GM21825 (cell line): ENCODE measurements around the gene C5.
A peak's percentile ranks its signal among the peaks of the same experiment; 100 is the strongest.

ENCODE experiments used
- ATAC-seq: cut with Tn5 transposase; IDR thresholded peaks from one replicate; pipeline ENCODE4 v1.9.1; 2021; ENCODE audit warnings: mild to moderate bottlenecking, moderate library complexity; ENCODE audit not compliant: unreplicated experiment

Gene C5

DNA sequence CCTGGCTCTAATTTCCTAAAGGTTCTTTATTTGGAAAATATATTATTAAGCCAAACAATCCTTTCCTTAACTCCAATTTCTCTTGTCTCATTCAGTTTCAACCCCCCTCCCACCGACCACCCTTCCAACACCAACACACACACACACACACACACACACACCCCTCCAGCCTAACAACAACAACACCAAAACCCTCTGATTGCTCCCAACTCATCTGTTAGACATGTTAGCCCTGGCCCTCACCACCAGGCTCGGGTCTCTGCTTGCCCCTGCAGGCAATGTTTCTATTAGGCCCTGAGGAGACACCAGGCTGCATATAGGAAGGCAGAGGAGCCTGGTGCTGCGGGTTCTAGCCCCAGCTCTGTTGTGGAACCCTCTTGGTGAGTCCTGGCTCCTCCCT lies 105.1 kb downstream of the C5 start:
- no peak for ATAC-seq

DNA sequence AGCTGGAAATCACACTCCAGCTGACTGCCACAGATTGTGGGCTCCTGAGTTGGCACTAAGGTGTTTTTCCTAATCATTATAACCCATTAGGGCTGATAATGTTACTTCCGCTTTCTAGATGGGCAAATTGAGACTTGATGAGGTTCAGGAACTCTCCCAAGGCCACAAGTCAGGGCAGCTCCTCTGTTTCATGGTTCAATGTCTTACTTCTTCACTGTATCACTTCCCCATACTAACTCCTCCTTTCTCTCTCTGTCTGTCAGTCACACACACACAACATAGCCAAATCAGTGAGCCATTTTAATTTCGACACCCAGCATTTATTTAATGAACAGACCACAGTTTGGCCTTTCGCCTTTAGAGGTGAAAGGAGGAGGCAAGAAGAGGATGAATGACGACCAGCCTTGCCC lies 105.6 kb downstream of the C5 start:
- ATAC-seq, result peak; percentile 97

DNA sequence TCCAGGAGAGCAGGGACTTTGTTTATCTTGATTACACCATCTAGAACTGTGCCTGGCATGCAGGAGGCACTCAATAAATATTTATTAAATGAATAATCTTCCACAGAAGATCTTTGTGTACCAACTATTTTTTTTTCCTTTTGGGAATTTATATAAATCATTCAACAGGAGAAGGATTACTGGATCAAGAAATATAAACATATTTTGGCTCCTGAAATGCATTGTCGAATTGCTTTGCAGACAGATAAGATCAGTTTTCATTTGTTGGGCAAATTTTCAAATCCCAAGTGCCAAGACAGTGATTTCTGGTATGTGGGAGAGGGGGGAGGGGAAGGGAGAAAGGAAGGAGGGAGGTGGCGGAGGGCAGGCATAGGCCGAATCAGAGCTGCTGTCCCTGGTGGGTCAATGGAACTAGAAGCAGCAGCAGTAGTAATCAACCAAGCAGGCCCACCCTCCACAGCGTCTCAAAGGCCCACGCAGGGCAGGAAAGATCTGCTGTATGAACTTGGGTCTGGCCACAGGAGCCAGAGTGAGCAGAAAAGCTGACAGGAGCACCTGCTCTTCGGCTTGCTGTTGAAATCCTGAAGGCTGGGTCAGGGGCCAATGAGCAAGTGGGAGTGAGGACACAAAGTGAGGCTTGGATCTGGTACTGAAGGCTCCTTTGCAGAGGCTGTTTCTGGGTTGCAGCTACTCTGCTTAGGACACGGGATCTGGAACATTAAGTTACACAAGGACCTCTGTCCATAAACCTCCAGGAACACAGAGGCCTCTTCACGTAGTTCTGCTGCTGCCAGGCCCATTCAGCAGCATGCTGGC lies 107.7 kb downstream of the C5 start:
- no peak for ATAC-seq

DNA sequence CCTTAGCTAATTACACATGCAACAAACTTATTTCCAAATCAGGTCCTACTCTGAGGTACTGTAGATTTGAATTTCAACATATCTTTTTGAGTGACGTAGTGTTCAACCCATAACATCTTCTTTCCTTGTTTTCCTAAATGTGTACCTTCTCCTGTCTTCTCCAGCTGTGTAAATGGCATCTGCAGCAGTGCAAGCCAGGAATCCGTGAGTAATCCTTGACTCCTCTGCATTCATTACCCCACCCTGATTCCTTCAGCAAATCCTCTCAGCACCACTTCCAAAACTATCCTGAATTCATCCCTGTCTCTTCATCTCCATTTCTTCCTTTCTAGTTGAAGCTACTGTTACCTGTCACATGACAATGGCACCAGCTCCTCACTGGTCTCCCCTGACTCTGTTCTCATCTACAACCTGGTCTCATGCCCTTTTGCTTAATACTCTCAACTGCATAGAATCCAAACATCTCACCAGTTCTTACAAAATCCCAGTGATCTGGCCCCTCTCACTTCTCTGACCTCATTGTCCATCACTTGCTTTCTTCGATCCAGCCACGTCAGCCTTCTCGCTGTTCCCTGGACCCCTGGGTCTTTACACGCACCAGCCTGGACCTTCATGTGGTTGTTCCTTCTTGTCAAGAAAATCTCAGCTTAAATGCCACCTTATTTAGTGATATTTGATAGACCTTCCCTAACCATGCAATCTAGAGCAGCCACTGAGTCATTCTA lies 108.9 kb downstream of the C5 start:
- no peak for ATAC-seq

DNA sequence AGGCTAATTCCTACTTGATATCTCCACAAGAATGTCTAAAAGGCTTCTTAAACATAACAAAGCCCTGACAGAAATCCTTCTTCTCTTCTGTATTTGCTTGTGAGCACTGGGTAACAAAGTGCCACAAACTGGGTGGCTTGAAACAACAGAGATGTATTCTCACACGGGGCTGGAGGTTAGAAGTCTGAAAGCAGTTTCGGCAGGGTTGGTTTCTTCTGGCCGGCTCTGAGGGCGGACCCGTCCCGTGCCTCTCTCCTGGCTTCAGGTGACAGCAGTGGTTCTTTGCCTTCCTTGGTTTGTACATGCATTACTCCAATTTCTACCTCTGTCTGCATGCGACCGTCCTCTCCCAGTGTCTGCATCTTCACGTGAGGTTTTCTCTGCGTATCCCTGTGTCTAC lies 109.5 kb downstream of the C5 start:
- ATAC-seq, result no peak

DNA sequence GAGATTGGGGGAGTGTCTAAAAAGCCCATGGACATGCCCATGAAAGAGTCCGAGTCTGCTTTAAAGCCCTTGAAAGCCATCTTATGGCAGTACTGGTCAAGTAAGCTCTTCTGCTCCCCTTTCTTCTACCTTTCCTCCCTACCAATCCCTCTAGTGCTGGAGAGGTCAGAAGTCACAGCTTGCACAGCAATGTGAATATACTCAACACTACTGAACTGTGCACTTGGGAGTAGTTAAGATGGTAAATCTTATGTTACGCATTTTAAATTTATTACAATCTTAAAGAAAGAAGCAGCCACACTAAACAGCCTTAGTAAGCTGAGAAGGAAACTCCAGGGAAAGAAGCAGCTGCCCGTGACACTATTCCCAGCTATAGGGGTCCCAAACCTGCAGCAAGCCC lies 111.2 kb downstream of the C5 start:
- no peak for ATAC-seq

DNA sequence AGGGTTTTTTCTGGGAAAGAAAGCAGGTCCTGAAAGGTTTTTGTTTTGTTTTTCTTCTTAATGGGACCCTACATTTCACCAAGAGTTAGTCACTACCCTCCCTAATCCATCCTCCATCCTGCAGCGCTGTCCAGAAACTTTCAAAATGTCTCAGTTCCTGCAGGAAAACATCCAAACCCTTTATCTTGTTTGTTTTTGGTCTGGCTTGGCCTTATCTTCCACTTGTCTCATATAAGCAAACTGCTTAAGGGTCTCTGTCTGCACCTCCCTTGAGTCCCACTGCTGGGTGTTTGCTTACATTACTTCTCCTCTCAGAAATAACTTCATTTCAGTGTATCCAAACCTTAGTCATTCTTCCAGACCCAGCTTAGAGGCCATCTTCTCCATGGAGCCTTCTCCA lies 112.5 kb downstream of the C5 start:
- no peak for ATAC-seq

DNA sequence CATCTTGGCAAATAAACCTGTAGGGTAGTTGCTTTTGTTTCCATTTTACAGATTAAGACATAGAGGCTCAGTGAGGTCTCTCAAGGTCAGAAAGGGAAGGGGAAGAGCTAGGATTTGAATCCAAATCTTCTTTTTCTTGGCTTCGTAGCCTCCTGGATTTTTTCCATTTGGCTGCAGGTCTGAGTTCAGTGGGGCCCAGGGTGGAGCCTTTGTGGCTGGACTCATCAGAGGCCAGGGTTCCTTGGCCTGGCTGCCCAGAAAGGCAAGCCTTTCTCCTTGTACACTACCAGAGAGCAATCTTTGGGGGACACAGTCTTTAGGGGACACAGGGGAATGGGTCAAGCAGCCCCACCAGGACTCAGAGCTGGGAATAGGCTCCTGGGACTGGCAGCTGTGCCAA lies 112.9 kb downstream of the C5 start:
- no peak for ATAC-seq

DNA sequence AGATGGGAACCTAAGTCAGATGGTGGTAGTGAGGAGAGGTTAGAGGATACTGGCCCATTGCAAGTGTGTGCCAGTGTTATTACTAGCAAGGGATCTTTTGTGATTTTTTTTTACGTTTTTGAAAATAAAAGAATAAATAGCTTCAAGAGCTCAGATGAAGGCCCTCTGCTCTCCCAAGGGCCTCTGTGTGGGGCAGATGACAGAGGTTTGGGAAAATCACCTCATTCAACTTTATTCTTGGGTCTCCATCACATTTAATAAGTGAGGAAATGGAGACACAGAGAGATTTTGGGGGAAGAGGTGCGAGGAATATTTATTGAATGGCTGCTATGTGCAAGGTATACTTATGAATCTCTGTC lies 113.3 kb downstream of the C5 start:
- no peak for ATAC-seq

DNA sequence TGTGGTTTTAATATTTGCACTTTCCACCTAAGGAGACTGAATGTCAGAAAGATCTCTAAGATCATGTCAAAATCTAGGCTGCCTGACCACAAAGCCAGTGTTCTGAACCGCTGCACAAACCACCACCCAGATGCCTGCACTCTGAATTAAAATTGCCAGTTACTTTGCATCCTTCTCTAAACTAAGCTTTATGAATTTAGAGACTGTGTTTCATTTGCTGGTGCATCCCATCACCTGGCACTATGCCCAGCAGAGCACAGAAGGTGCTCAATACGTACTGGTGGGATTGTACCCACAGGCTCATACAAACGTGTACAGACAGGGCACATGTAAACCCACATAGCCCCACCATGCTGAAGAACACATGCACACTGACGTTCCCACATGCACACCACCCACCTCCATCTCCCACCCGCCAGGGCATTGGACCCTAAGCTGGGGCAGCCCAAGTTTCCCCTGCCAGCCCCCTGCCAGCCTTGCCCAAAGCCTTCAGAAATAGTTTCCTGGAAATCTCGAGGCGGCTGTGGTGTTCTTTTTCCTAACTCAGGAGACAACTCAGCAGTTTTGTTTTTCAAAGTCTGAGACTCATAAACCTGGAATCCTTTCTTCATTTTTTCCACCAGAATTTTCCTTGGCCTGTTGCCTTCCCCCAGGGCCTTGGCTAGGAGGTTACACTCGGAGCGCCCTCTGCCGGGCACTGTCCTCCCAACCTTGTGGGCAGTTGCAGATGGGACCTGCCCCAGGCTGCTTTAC lies 113.9 kb downstream of the C5 start:
- no peak for ATAC-seq

DNA sequence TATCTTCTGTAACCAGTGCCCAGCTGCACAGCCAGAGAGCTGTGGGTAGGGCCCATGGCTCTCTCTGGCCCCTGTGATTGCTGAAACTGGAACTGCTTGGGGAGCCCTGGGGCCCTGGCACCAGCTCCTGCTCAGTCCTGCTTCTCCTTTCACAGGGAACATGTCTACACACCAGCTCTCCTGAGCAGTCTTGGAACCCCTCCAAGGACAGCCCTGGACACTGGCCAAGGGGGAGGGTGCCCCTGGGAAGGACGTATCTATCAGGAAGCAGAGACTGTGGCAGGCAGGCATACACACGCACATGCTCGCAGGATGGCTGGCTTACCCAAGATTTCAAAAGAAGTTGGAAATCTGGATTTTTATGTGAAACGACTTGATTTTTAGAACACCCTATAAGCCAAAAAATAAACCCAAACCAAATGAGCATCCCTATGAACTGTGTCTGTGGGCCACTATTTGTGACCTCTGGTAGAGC lies 114.7 kb downstream of the C5 start:
- ATAC-seq, result no peak

DNA sequence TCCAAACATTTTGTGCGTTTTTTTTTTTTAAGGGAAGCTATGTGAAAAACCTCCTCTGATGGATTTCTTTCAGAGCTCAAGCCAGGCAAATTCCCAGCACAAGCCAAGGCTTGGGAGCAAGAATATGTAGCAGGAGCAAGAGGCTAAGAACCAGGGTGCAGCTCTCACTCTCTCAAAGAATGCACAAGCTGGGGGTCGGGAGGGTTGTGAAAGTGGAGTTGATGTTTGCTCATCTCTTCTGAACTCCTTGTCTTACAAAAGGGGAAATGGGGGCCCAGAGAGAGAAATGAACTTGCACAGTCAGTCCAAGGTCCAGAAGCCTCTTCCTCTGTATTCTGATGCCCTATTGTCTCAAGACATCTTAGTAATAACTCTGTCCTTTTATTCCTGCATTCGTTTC lies 115.8 kb downstream of the C5 start:
- no peak for ATAC-seq

DNA sequence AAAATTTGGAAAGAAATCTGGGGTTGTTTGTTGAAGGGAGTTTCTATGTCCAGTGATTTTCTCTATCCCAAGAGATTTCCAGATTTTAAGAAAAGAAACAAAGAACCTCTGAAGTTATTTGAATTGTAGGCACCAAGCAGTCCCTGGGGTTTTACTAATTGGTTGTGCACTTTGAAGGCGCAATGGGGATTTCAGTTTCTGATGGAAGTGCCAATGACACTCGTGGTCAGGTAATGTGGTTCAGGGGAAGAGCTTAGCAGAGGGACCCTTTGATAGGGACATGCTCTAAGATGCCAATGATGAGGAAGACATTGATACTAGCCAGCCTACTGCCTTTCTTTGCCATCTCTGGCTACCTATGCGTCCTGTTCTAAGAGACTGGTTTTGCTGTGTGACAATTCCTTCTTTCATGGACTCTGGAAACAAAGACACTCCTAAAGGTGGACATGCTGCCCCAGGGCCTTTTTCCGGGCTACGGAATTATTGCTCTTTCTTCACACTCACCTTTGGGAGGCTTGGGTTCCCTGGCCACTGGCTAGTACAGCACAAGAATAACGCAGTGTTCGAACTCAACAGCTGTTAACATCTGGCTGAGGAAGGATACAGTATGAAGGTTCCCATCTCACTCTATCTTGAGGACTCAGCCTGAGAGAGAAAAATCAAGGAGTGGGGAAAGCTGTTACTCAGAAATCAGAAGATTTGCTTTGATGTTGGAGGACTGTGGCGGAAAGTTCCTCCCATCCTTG lies 116.6 kb downstream of the C5 start:
- ATAC-seq, result no peak

DNA sequence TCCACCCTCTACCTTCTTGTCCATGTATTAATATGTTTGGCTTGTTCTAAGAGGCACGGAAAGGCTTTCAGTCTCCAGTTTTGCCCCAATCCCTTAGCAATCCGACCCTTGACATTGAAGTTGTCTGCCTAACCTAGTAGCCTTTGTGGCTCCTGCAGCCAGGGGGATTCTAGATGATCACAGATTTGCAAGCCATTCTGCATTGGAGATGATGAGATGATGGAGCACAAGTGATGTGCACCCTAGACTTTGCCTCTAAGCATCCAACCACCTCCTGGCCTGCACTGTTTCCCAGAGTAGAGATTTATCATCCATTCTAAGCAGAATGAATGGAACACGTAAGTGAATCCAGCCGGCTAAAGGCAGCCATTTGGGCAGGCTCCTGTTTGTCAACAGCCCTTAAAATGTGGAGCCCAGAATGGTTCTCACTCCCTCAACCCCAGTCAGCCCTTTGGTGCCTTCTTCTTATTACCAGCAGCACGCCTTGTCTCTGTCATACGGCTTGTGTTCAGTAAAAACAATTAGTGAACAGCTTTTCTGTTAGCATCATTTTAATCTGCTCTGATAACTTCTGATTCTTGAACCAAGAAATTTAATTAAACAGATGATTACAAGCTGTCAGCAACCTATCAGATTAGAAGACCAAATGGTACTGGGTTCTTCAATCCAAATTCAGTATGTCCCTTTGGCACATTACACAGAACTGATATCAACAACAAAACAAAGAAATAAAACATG lies 117.8 kb downstream of the C5 start:
- ATAC-seq, result no peak

DNA sequence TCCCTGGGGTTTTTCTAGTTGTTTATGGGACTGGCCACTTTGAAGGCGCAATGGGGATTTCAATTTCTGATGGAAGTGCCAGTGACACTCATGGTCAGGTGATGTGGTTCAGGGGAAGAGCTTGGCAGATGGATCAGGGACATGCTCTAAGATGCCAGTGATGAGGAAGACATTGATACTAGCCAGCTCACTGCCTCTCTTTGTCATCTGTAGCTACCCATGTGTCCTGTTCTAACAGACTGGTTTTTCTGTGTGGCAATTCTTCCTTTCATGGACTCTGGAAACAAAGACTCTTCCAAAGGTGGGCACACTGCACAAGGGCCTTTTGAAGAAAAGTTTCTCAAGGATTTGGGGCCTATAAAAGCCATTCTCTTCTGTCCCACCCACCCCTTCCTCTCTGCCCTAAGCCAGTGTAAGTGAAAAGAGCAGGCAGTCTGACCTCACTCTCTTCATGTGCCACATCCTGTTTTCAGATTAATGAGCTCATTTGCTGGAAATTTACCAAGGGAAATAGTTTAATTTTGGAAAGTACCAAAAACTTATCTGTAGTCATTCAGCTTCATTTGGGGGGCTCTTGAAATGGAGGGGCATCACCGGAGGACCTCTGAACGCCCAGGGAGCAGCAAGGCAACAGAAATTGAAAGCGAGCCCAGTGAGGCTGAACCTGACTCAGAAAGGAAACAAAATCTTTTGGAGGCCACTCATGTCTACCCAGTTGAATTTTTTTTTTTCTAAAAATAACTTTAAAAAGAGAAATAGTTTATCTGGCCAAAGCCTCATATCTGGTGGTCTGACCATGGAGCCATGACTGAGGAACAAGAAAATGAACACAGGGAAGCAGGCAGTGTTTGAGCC lies 118.6 kb downstream of the C5 start:
- peak; percentile 44 for ATAC-seq

DNA sequence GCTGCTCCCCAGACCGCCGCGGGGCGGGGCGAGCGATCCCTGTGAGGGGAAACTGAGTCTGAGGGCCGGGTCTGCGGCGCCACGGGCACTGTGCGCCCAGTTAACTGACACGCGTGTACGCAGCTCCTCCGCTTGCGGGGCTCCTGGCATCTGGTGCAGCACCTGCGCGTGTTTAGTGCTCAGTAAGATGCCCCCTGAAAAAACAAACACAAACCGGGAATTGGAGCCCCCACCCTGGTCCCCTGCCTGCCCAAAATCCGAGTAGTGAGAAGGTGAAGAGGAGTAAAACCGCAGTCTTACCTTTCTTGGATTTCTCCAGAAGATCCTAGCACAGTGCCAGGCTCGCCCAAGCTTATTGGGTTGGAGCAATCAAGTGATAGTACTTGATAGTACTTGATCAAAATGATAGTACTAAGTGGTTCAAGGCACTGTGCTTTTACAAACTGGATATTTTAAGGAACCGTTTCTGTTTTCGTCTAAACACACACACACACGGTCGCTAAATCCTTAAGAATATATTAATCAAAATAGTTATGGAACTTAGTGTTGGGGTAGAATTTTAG lies 120.8 kb downstream of the C5 start:
- no peak for ATAC-seq

DNA sequence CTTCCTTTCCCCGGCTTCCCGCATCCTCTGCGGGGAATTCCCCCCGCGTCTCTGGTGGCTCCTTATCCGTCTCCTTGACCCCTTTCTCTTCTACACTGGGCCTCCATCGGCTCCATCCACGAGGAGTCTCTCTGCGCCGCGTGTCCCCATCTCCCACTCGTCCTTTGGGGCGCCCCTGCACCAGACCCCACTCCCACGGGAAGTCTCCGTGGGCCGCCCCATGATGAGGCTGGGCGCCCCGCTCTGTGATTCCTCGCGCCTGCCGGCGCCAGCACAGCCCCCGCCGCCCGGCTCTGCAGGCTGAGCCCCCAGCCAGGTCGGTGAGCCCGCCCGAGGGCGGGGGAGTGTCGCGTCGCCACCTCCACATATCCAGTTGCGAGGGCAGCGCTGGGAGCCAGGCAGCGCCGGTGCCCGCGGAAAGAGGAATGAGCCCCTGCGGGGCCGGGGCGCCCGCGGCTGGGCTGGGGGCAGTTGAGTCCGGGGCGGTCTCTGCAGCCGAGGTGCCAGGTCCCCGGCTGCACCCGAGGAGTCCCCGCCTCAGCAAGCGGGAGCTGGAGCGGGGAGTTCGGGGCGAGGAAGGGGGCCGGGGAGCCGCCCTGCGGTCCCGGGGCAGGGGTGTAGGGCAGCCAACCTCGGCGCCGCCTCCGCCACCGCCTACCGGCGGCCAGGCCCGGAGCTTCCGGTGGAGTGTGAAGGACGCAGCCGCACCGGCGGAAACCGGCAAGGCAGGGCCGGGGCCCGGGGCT lies 121.4 kb downstream of the C5 start:
- ATAC-seq, result peak; percentile 31

DNA sequence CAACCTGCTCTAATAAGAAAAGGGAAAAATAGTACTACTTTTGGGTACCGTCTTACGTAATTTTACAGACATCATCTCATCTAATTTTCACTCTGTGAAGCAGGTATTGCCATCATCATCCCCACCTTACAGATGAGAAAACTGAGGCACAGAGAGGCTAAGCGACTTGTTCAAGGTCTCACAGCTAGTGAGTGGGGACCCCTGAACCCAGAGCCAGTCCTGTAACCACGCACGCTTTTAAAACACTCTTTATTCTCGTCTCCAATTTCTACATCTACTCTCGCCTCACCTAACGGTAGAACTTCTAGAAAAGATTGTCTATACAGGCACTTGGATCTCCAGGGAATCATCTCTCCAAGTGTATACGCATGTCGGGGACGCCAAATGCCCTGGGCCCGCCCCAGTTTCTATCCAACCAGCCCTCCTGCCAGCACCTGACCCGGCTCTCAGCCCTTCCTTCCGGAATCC lies 122.0 kb downstream of the C5 start:
- ATAC-seq, result no peak
